Sigmoid colon (tissue), 7 donors: Measurements from ENCODE around the gene NDFIP1. TPM values are rescaled to one million over a fixed set of nuclear protein-coding genes. Genes with fewer than 3 reads are reported as not detected.

Experiments
- DNase-seq: peaks from one replicate; pipeline ENCODE4 v3.0.0-alpha.2; 2019
- H3K27ac ChIP-seq, 4 donors: fragments of 200-600 bp; sonication (generic); one replicate each; pipeline ENCODE4 v1.5.1; 2016 to 2019; ENCODE audit warnings: mild to moderate bottlenecking in 1 of 4
- H3K27me3 ChIP-seq, 3 donors: fragments of 200-600 bp; sonication (generic); one replicate each; pipeline ENCODE4 v1.5.1; 2019; ENCODE audit warnings: mild to moderate bottlenecking in 1 of 3
- H3K36me3 ChIP-seq, 4 donors: fragments of 200-600 bp; sonication (generic); one replicate each; pipeline ENCODE4 v1.5.1; 2016 to 2019
- H3K4me1 ChIP-seq, 4 donors: fragments of 200-600 bp; sonication (generic); one replicate each; pipeline ENCODE4 v1.5.1; 2017 to 2019
- H3K4me3 ChIP-seq, 4 donors: fragments of 200-600 bp; sonication (generic); one replicate each; pipeline ENCODE4 v1.5.1; 2017 to 2019; ENCODE audit warnings: mild to moderate bottlenecking in 2 of 4, moderate library complexity in 1 of 4
- H3K9me3 ChIP-seq, 4 donors: fragments of 200-600 bp in 3 of 4; sonication (generic) in 3 of 4; one replicate each; pipeline versions ENCODE4 v1.5.1 to v1.6.1; 2013 to 2019
- CTCF ChIP-seq, 4 experiments: fragments of 450-650 bp in 3 of 4; fragments of 200-600 bp in 1 of 4; IDR thresholded peaks; one replicate each; pipeline ENCODE4 v1.5.1; 2016 to 2019; ENCODE audit warnings: antibody characterized with exemption in 4 of 4, mild to moderate bottlenecking in 3 of 4, moderate library complexity in 2 of 4
- EP300 ChIP-seq, 4 donors: sonication (generic); formaldehyde crosslinking; IDR thresholded peaks; one replicate each; pipeline ENCODE4 v1.6.1; 2017; ENCODE audit warnings: antibody characterized with exemption in 4 of 4
- POLR2A ChIP-seq, 2 donors: fragments of 450-650 bp; IDR thresholded peaks; one replicate each; pipeline ENCODE4 v1.6.1; 2016; ENCODE audit warnings: antibody characterized with exemption in 2 of 2, mild to moderate bottlenecking in 2 of 2, moderate library complexity in 2 of 2
- POLR2AphosphoS5 ChIP-seq, 4 donors: sonication (generic); formaldehyde crosslinking; IDR thresholded peaks; one replicate each; pipeline ENCODE4 v1.6.1; 2017; ENCODE audit warnings: antibody characterized with exemption in 4 of 4
- WGBS, 2 donors: extraction: QIAGEN DNeasy Blood & Tissue Kit; methylation state at CpG; one replicate each; pipeline ENCODE4 v1.1.7; 2013; 5-methylcytosine and 5-hydroxymethylcytosine counted together
- intact Hi-C: fragments of 100-400 bp; cut with DNase I; formaldehyde crosslinking; loops from one replicate; pipeline ENCODE4 v1.15.1; 2023
- polyA plus RNA-seq, 3 donors: library from polyadenylated mRNA; stranded (reverse); fragments of 200-250 nt; gene quantifications; one replicate each; pipeline ENCODE4 v1.2.3, GENCODE V29; 2013
- total RNA-seq, 4 donors: library from RNA; depleted of rRNA; stranded (reverse); fragments of >200 nt; gene quantifications; one replicate each; pipeline ENCODE4 v1.1.0, GENCODE V29; 2016
- donor health status: healthy with polysubstance abuse.
- donor health status: Bipolar disorder and iron deficiency.
- donor health status: healthy.

NDFIP1 gene
- total and polyA plus RNA-seq, 7 donors = 20.3 to 88.5 (median 47.8) TPM

DNA sequence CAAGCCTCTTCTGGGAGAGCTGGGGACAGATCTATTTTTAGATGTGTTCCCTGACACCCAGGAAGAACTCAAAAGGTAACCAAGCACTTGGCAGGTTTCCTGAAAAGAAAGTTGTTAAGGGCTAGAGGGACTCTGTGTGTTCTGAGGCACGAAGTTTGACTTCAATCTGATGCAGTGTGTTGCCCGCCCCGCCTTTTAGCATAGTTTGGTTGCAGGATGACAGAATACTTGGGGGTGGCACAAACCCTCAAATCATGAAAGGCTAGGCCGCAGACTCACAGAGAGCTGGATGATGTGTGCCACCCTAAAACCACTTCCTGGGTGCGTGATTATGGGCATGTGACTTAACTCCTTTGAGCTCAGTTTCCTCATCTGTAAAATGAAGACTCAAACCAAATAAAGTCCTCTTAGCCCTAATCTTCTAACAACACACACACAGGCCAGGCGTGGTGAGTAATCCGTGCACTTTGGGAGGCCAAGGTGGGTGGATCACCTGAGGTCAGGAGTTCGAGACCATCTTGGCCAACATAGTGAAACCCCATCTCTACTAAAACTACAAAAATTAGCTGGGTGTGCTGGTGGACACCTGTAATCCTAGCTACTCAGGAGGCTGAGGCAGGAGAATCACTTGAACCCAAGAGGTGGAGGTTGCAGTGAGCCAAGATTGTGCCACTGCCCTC, 12.8 kb upstream of the NDFIP1 start:
- no peak overlapping the region for H3K27ac ChIP-seq
- no peaks in the 10 kb centered on the region for H3K4me1 ChIP-seq
- H3K9me3 ChIP-seq = no peaks in the 10 kb centered on the region
- DNase-seq = no peak
- H3K4me3 ChIP-seq = no peak overlapping the region
- no peaks in the 10 kb centered on the region for H3K27me3 ChIP-seq
- 71 to 79% methylated on average over 8 of the region's 8 CpGs for WGBS, 2 donors
- intact Hi-C loops = no loop called here
- H3K36me3 ChIP-seq = no peaks in the 10 kb centered on the region
- TF ChIP-seq CTCF (IDR thresholded peaks at IDR 0.05) (no peak), POLR2A (IDR thresholded peaks at IDR 0.05) (no peak), POLR2AphosphoS5 (IDR thresholded peaks at IDR 0.05) (no peak), EP300 (IDR thresholded peaks at IDR 0.05) (no peak)

GRCh38 chr5:142096382-142096781, 12.2 kb upstream of the NDFIP1 start:
- intact Hi-C loops = no loop called here
- H3K27me3 ChIP-seq = no peaks in the 10 kb centered on the region
- H3K4me1 ChIP-seq = no peaks in the 10 kb centered on the region
- no peaks in the 10 kb centered on the region for H3K9me3 ChIP-seq
- WGBS, 2 donors = 69 to 80% methylated on average over 3 of the region's 3 CpGs
- TF ChIP-seq POLR2AphosphoS5 (IDR thresholded peaks at IDR 0.05) (no peak), CTCF (IDR thresholded peaks at IDR 0.05) (no peak)
- DNase-seq = no peak
- H3K36me3 ChIP-seq = no peaks in the 10 kb centered on the region
- H3K4me3 ChIP-seq = no peak overlapping the region
- no peak overlapping the region for H3K27ac ChIP-seq

DNA sequence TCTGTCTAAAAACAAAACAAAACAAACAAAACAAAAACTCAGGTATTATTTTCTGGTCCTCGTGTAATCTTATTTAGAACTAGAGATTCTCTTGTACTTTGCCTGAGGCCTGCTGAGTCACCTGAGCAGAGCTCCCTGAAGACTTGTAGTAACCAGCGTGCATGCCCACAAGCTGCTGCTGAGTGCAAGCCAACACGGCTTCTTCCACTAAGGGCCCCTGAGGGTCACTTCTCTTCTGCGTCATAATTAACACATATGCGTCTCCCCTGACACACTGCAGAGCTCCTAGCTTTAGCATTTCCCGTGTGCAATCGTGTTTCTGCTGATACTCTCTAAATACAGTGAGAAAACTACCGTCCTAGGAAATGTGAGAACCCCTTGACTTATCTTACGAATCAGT, 10.9 kb upstream of the NDFIP1 start:
- DNase-seq = no peak
- intact Hi-C loops = no loop called here
- Histone ChIP-seq H3K9me3 (no peaks in the 10 kb centered on the region), H3K27me3 (no peaks in the 10 kb centered on the region), H3K27ac (no peak overlapping the region), H3K4me1 (no peaks in the 10 kb centered on the region), H3K36me3 (no peaks in the 10 kb centered on the region), H3K4me3 (no peak overlapping the region)
- WGBS, 2 donors = 84 to 92% methylated on average over 9 of the region's 9 CpGs
- no peak for TF ChIP-seq EP300 (IDR thresholded peaks at IDR 0.05)
- no peak for TF ChIP-seq POLR2AphosphoS5 (IDR thresholded peaks at IDR 0.05)
- TF ChIP-seq CTCF (IDR thresholded peaks at IDR 0.05) = no peak
- no peak for TF ChIP-seq POLR2A (IDR thresholded peaks at IDR 0.05)

GRCh38 chr5:142098275-142098674, 10.3 kb upstream of the NDFIP1 start:
- H3K27me3 ChIP-seq = no peaks in the 10 kb centered on the region
- DNase-seq = no peak
- no peak overlapping the region for H3K27ac ChIP-seq
- WGBS, 2 donors = 71 to 83% methylated on average over 2 of the region's 2 CpGs
- H3K36me3 ChIP-seq = no peaks in the 10 kb centered on the region
- H3K9me3 ChIP-seq = no peaks in the 10 kb centered on the region
- TF ChIP-seq POLR2A (IDR thresholded peaks at IDR 0.05) (no peak), EP300 (IDR thresholded peaks at IDR 0.05) (no peak), CTCF (IDR thresholded peaks at IDR 0.05) (no peak), POLR2AphosphoS5 (IDR thresholded peaks at IDR 0.05) (no peak)
- H3K4me3 ChIP-seq = no peak overlapping the region
- intact Hi-C loops = no loop called here
- H3K4me1 ChIP-seq = no peaks in the 10 kb centered on the region

DNA sequence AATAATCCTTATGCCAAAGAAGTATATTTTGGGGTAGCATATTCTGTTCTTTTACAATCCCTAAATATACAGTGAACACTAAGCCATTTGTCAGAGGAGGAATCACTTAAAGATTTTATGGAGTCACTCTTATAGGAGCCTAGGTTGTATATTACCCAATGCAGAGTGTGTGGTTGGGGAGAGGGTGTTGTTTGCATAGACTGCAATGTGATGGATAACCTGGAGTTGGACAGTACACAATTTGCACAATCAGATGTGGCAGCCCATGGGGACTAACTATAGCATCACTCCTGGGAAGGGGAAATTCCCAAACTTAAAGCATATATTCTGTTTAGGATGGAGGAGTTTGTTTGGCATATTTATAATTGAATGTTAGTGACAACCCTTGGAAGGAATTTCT, 9.6 kb upstream of the NDFIP1 start:
- H3K4me1 ChIP-seq = no peaks in the 10 kb centered on the region
- intact Hi-C loops = no loop called here
- no peaks in the 10 kb centered on the region for H3K27me3 ChIP-seq
- TF ChIP-seq POLR2A (IDR thresholded peaks at IDR 0.05) = no peak
- no peak for TF ChIP-seq CTCF (IDR thresholded peaks at IDR 0.05)
- no peak for TF ChIP-seq POLR2AphosphoS5 (IDR thresholded peaks at IDR 0.05)
- TF ChIP-seq EP300 (IDR thresholded peaks at IDR 0.05) = no peak
- no peaks in the 10 kb centered on the region for H3K9me3 ChIP-seq
- no peaks in the 10 kb centered on the region for H3K36me3 ChIP-seq
- no peak for DNase-seq
- H3K4me3 ChIP-seq = no peak overlapping the region
- no peak overlapping the region for H3K27ac ChIP-seq
